GM10847 (cell line): ENCODE data around the gene UGGT2.

Experiments used
- POLR2A ChIP-seq: IDR thresholded peaks from 2 replicates; pipeline ENCODE4 v1.6.1; 2011; ENCODE audit not compliant: insufficient read length; ENCODE audit errors: extremely low read depth

The UGGT2 gene

GRCh38 chr13:95752677-95753076, 300.5 kb downstream of the UGGT2 start:
- no peak for TF ChIP-seq POLR2A
